ENCODE results near the gene NFYC.

The NFYC gene

GRCh38 chr1:40798366-40799281 is 107.1 kb downstream of the NFYC start:
- no peak for DNase-seq

GRCh38 chr1:40799351-40799867 is 107.9 kb downstream of the NFYC start:
- no peak for DNase-seq

GRCh38 chr1:40801742-40802077 is 110.2 kb downstream of the NFYC start:
- DNase-seq = no peak

GRCh38 chr1:40802078-40802741 is 110.7 kb downstream of the NFYC start:
- DNase-seq = peak; percentile 88

- DNase-seq = no peak
Measured at GRCh38 chr1:40802742-40803113, 111.2 kb downstream of the NFYC start.

DNA sequence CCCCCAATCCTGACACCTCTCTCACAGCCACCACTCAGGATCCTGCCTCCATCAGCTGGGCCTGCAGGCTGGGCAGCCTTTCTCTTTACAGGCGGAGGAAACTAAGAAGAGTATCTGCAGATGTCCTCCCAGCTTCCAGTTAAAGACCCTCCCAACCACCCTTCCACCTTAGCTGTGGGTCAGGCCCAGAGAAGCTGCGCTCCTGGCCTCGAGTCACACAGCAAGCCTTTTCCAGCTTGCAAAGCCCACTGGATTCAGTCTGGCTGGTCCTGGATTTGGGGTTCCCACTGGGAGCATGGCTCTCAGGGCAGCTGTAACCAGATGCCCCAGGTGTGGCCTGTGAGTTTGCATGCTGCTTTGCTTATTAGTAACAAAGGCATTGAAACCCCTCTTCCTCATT is 111.9 kb downstream of the NFYC start:
- no peak for DNase-seq

DNA sequence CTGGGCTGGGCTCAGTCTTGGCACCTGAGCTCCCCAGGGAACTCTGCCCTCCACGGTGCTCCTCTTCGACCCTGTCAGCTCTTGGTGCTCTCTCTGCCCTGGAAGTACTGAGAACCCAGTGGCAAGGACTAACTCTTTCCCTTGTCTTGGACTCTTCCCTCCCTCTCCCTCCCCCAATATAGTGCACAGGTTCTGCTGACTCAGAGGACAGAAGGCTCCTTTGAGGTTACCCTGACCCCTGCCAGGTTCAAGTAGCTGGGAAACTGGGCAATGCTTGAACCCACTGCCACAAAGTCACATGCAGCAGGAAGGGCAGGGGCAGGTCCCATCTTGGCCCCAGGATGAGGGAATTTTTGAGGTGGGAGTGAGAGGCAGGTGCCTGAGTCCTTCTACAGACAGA is 112.4 kb downstream of the NFYC start:
- DNase-seq = no peak

GRCh38 chr1:40806240-40806639 is 114.7 kb downstream of the NFYC start:
- no peak for DNase-seq

- no peak for DNase-seq
Measured at GRCh38 chr1:40806731-40807695, 115.5 kb downstream of the NFYC start.

DNA sequence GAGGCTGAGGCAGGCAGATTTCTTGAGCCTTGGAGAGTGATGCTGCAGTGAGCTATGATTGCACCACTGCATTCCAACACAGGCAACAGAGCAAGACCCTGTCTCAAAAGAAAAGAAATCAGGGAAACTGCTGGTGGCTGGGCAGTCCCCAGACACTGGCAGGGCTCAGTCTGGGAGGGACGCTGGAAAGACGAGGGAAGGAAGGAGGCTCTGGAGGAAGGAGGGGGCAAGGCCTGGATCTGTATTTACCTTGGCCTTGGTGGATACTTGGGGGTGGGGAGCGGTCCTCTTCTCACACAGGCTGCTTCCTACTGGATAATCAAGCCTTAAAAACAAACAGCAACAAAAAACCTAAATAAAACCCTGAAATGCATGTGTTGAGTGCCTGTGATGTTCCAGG is 116.5 kb downstream of the NFYC start:
- no peak for DNase-seq

DNA sequence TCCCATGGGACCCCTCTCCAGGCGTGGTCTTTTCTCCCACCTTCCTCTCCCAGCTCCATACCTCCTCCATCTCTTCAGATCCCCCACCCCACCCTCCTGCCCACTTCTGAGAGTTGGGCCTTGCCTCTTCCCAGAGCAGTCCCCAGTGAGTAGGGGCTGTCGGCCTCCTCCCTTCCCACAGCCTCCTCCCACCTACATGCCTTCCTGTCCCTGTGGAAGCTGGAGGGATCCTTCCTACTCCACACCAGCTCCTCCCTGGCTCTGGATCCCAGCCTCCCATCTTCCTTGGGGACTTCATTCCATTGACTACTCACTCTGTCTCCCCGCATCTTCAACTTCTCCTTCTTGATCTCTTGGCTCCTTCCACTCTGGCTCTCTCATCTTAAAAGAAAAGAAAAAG is 116.9 kb downstream of the NFYC start:
- DNase-seq = no peak

GRCh38 chr1:40808909-40809308 is 117.4 kb downstream of the NFYC start:
- DNase-seq = no peak

GRCh38 chr1:40810927-40811326 is 119.4 kb downstream of the NFYC start:
- no peak for DNase-seq

DNA sequence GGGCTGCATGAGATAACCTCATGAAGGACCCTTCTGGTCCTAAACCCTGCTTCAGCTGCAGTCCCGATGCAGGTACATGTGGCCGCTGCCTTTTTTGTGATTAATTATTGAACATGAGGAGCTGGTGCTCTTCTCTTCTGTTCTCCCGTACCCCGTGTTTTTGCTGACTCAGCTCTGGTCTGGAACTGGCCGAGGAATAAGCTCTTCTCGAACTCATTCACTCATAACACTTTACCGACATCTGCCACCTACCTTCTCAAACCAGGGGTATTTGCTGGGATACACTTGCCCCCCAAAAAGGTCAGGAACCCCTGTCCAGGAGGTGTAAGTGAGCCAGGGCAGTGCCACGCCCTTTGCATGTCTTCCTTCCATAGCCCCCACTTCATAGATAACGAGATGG is 123.9 kb downstream of the NFYC start:
- no peak for DNase-seq

DNA sequence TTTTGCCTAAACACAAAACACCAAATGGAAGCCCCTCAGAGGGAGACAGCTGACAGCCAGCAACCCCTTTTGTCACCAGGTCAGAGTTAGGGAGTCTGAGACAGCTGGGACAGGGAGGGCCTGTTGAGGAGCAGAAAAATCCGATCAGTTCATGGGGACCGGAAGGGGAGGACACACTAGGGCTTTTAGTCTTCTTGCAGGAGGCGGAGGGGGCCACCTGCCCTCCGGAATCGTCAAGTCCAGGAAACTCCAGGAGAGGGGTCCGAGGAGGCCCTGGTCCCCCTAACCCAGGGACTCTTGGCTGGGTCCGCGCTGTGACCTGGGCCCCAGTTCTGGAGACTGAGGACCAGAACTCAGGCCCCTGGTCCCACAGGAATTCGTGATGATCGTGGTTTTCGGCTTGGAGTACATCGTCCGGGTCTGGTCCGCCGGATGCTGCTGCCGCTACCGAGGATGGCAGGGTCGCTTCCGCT is 126.3 kb downstream of the NFYC start:
- DNase-seq = no peak

DNA sequence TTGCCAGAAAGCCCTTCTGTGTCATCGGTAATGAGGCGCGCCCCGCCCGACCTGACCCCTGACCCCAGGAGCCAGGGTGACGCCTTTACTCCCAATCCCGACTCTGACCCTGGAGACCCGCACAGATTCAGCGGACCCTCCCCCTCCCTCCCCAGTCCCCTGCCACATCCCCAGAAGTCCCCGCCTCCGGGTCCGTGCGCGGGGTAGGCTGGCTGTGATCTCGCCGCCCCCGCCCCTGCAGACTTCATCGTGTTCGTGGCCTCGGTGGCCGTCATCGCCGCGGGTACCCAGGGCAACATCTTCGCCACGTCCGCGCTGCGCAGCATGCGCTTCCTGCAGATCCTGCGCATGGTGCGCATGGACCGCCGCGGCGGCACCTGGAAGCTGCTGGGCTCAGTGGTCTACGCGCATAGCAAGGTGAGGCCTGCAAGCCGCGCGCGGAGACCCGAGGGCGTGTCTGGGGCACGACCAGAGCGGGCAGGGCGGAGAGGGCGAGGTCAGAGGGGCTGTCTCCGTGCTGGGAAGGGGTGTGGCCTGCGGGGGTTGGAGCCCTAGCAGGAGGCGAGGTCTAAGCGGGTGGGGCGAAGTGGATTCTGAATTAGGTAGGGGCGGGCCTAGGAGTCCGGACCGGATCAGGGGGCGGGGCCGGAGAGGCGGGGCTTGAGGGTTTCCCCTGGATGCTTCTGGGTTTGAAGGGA is 126.9 kb downstream of the NFYC start:
- peak; percentile 88 for DNase-seq

DNA sequence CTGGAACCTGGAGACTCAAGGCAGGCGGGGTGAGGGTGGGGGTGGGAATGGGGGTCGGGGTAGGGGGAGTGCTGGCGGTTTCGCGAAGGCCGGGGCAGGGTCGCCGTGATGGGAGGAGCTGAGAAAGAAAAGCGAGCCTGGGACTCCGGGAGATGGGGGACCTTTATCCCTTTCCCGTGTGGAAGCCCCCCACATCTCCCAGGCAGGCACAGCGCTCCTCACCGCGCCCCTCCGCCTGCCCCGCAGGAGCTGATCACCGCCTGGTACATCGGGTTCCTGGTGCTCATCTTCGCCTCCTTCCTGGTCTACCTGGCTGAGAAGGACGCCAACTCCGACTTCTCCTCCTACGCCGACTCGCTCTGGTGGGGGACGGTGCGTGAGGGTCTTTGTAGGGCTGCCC is 127.6 kb downstream of the NFYC start:
- no peak for DNase-seq

DNA sequence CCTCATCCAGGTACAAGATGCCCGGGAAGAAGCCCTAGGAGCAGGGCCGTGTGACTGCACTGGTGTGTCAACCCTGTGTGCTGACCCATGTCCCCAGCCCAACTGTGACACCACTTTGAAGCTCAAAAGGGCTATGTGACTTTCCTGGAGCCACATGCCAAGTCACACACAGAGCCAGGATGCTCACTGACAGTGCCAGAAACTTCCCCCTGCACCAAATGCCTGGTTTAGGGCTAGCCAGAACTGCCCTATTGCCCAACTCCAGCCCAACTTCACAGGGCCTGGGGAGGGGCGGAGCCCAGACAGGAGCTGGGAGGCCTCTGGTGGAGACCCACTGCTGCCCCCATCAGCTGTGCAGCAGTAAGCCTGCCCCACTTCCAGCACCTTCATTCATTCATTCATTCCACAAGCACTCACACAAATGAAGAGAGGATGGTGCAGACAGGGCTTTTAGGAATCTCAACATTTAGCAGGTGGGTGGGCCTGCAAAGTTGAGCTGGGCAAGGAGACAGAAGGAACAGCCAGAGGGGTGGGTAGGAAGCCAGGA is 128.8 kb downstream of the NFYC start:
- no peak for DNase-seq

All from activated naive CD4-positive, alpha-beta T cell treated with Interleukin-2 at 50 U/mL for 16 hours (primary cell).